HepG2 (cell line): ENCODE data around the gene DIPK1B. TPM values are rescaled to one million over a fixed set of nuclear protein-coding genes. Genes with fewer than 3 reads are reported as not detected.

ENCODE experiments used
- BCL3 ChIP-seq: sonication (generic); formaldehyde crosslinking; IDR thresholded peaks from 2 replicates; pipeline ENCODE4 v1.5.1; 2020; ENCODE audit warnings: mild to moderate bottlenecking, missing genetic modification reagents, moderate library complexity
- FLYWCH1 ChIP-seq: sonication (generic); formaldehyde crosslinking; IDR thresholded peaks from 2 replicates; pipeline ENCODE4 v1.8.1; 2023; ENCODE audit warnings: mild to moderate bottlenecking, missing genetic modification reagents
- IRF2 ChIP-seq: IDR thresholded peaks from 2 replicates; pipeline ENCODE4 v1.6.1; 2018; ENCODE audit warnings: missing genetic modification reagents, missing compliant biosample characterization
- PRMT3 ChIP-seq: sonication (generic); formaldehyde crosslinking; IDR thresholded peaks from 2 replicates; pipeline ENCODE4 v1.8.1; 2022; ENCODE audit warnings: low read depth, mild to moderate bottlenecking, moderate library complexity, missing genetic modification reagents, borderline replicate concordance
- ZBED4 ChIP-seq: sonication (generic); formaldehyde crosslinking; IDR thresholded peaks from 2 replicates; pipeline ENCODE4 v1.4.0; 2020; ENCODE audit warnings: missing genetic modification reagents, borderline replicate concordance
- ZFYVE20 ChIP-seq: sonication (generic); formaldehyde crosslinking; IDR thresholded peaks from 2 replicates; pipeline ENCODE4 v1.8.0; 2023; ENCODE audit warnings: low read depth, mild to moderate bottlenecking, moderate library complexity, missing genetic modification reagents, borderline replicate concordance
- ZNF18 ChIP-seq: sonication (generic); formaldehyde crosslinking; IDR thresholded peaks from 2 replicates; pipeline ENCODE4 v1.8.0; 2022; ENCODE audit warnings: mild to moderate bottlenecking, missing genetic modification reagents; ENCODE audit not compliant: insufficient replicate concordance
- ZNF468 ChIP-seq: sonication (generic); formaldehyde crosslinking; IDR thresholded peaks from 2 replicates; pipeline ENCODE4 v1.8.0; 2022; ENCODE audit warnings: mild to moderate bottlenecking, moderate library complexity, missing genetic modification reagents
- polyA plus RNA-seq, 8 experiments: library from polyadenylated mRNA; depleted of rRNA in 3 of 8; stranded (reverse) in 7 of 8; unstranded in 1 of 8; fragments of >200 nt; fragmentation: Illumina TruSeq in 4 of 8; extraction: Trizol in 4 of 8; gene quantifications; 2 replicates each; pipeline versions ENCODE4 v1.2.1 to v1.2.3, GENCODE V29; 2011 to 2016; ENCODE audit warnings: low read depth in 4 of 8, missing spikeins in 1 of 8, mixed read lengths in 1 of 8; ENCODE audit not compliant: insufficient read depth in 1 of 8
- total RNA-seq, 5 experiments: library from RNA; depleted of rRNA; stranded (reverse); fragments of >200 nt; fragmentation: Illumina TruSeq; extraction: Trizol; gene quantifications; 2 replicates each; pipeline ENCODE4 v1.2.3, GENCODE V29; 2016; ENCODE audit warnings: low read depth in 1 of 5

DIPK1B gene
- total and polyA plus RNA-seq, 2 of the 13 experiments (the other 11 are each of a cell fraction or from before 2014, with no cell fraction given), result 0.18 to 3.9 TPM

GRCh38 chr9:136714893-136715274, 2.5 kb downstream of the DIPK1B start (continued):
- no peak for TF ChIP-seq FLYWCH1 (CRISPR knock-in tag)
- TF ChIP-seq PRMT3 (CRISPR knock-in tag), result no peak
- no peak for TF ChIP-seq IRF2 (CRISPR knock-in tag)
- no peak for TF ChIP-seq ZBED4
- TF ChIP-seq ZNF468 (CRISPR knock-in tag), result no peak
- no peak for TF ChIP-seq ZNF18 (CRISPR knock-in tag)
- no peak for TF ChIP-seq ZFYVE20
- TF ChIP-seq BCL3 (CRISPR knock-in tag), result no peak
